H1 (cell line): ENCODE measurements around the gene IL37. TPM values are rescaled to one million over a fixed set of nuclear protein-coding genes. Genes with fewer than 3 reads are reported as not detected.

Experiments used
- CTCF ChIA-PET: fragments of 300-600 bp; sonication (Branson Sonifier 250); formaldehyde crosslinking; loops from one replicate; lab custom pipeline; 2021; ENCODE audit not compliant: partially characterized antibody; lab: Charles Lee
- POLR2A ChIA-PET: fragments of 300-600 bp; sonication (Branson Sonifier 250); formaldehyde crosslinking; loops from one replicate; lab custom pipeline; 2021; ENCODE audit warnings: inconsistent platforms; ENCODE audit not compliant: partially characterized antibody; lab: Charles Lee
- DNase-seq, 2 experiments: peaks; one replicate each; pipeline versions ENCODE4 v3.0.0 to v3.0.0-alpha.2; 2010 to 2022; ENCODE audit warnings: low spot score in 2 of 2, low read depth in 1 of 2, mixed read lengths in 1 of 2
- FAIRE-seq: peaks from 2 replicates; lab custom pipeline; 2011; peaks lifted over from hg19 to GRCh38; lab: Jason Lieb, UNC
- H2AFZ ChIP-seq: 2 replicates; pipeline ENCODE4 v1.8.1; 2012; ENCODE audit warnings: low read length, inconsistent platforms
- H2AK5ac ChIP-seq: 2 replicates; pipeline ENCODE4 v1.6.1; 2013; ENCODE audit warnings: low read depth, low read length
- H2BK120ac ChIP-seq: replicated peaks from 2 replicates; pipeline ENCODE3; 2013; ENCODE audit warnings: low read depth, low read length, inconsistent platforms
- H2BK12ac ChIP-seq: 2 replicates; pipeline ENCODE4 v1.6.1; 2013; ENCODE audit warnings: low read depth, low read length
- H2BK15ac ChIP-seq: 2 replicates; pipeline ENCODE4 v1.6.1; 2013; ENCODE audit warnings: low read length
- H2BK20ac ChIP-seq: 2 replicates; pipeline ENCODE4 v1.6.1; 2013; ENCODE audit warnings: low read length
- H2BK5ac ChIP-seq: 2 replicates; pipeline ENCODE4 v1.6.1; 2013; ENCODE audit warnings: low read depth, low read length
- H3K14ac ChIP-seq: 2 replicates; pipeline ENCODE4 v1.6.1; 2013; ENCODE audit warnings: inconsistent platforms; ENCODE audit not compliant: insufficient read length
- H3K18ac ChIP-seq: 2 replicates; pipeline ENCODE4 v1.6.1; 2013; ENCODE audit warnings: low read length; ENCODE audit errors: extremely low read depth
- H3K23ac ChIP-seq: 2 replicates; pipeline ENCODE4 v1.6.1; 2013; ENCODE audit warnings: inconsistent platforms; ENCODE audit not compliant: insufficient read length
- H3K23me2 ChIP-seq: 2 replicates; pipeline ENCODE4 v1.6.1; 2013; ENCODE audit warnings: low read depth, low read length
- H3K27ac ChIP-seq: 2 replicates; pipeline ENCODE4 v1.6.1; 2011; ENCODE audit warnings: low read depth, low read length, inconsistent platforms
- H3K27me3 ChIP-seq, 4 experiments: replicated peaks in 1 of 4; 1 replicate in 1 of 4; 2 replicates in 3 of 4; pipeline versions ENCODE4 v1.6.1 to v1.8.1; 2011 to 2013; ENCODE audit warnings: low read length in 3 of 4, mild to moderate bottlenecking in 3 of 4, inconsistent platforms in 2 of 4, mixed read lengths in 2 of 4, moderate library complexity in 1 of 4; ENCODE audit not compliant: control insufficient read depth in 3 of 4, insufficient read depth in 3 of 4; ENCODE audit errors: extremely low read depth in 1 of 4
- H3K36me3 ChIP-seq, 4 experiments: 2 replicates each; pipeline versions ENCODE4 v1.6.1 to v1.8.1; 2011 to 2013; ENCODE audit warnings: mild to moderate bottlenecking in 4 of 4, low read length in 3 of 4, moderate library complexity in 2 of 4, control low read depth in 1 of 4, inconsistent platforms in 1 of 4; ENCODE audit not compliant: insufficient read depth in 4 of 4, control insufficient read depth in 2 of 4
- H3K4ac ChIP-seq: replicated peaks from 2 replicates; pipeline ENCODE3; 2013; ENCODE audit warnings: low read length, low read depth, mixed read lengths, inconsistent platforms; ENCODE audit not compliant: insufficient read length
- H3K4me1 ChIP-seq, 4 experiments: replicated peaks in 1 of 4; 1 replicate in 1 of 4; 2 replicates in 3 of 4; pipeline versions ENCODE4 v1.6.1 to v1.8.1; 2011 to 2013; ENCODE audit warnings: low read length in 3 of 4, inconsistent platforms in 2 of 4, mixed read lengths in 1 of 4; ENCODE audit not compliant: insufficient read depth in 4 of 4, control insufficient read depth in 3 of 4
- H3K4me2 ChIP-seq, 2 experiments: 2 replicates each; pipeline versions ENCODE4 v1.6.1 to v1.8.1; 2011 to 2013; ENCODE audit warnings: low read depth in 2 of 2, low read length in 2 of 2, control low read depth in 1 of 2, inconsistent platforms in 1 of 2, mild to moderate bottlenecking in 1 of 2; ENCODE audit not compliant: insufficient read depth in 1 of 2
- H3K4me3 ChIP-seq, 4 experiments: fragments of 200-600, 300-600 bp in 1 of 4; sonication (generic), shearing (Covaris generic), sonication (Bioruptor Twin) in 1 of 4; 2 replicates each; pipeline versions ENCODE4 v1.5.1 to v1.8.1; 2011 to 2016; ENCODE audit warnings: low read length in 4 of 4, low read depth in 3 of 4, control low read depth in 2 of 4, inconsistent platforms in 2 of 4, mild to moderate bottlenecking in 2 of 4, mixed read lengths in 1 of 4, moderate library complexity in 1 of 4; ENCODE audit not compliant: insufficient read depth in 2 of 4; ENCODE audit errors: extremely low read depth in 1 of 4
- H3K56ac ChIP-seq: replicated peaks from 2 replicates; pipeline ENCODE3; 2013; ENCODE audit warnings: low read depth, mild to moderate bottlenecking, mixed read lengths, low read length, inconsistent platforms; ENCODE audit not compliant: insufficient read length
- H3K79me1 ChIP-seq: 2 replicates; pipeline ENCODE4 v1.6.1; 2013; ENCODE audit warnings: low read depth, low read length, control low read depth
- H3K79me2 ChIP-seq, 2 experiments: 2 replicates each; pipeline versions ENCODE4 v1.6.1 to v1.8.1; 2012 to 2013; ENCODE audit warnings: low read length in 2 of 2, mild to moderate bottlenecking in 2 of 2, inconsistent platforms in 1 of 2; ENCODE audit not compliant: insufficient read depth in 2 of 2, control insufficient read depth in 1 of 2
- H3K9ac ChIP-seq, 4 experiments: replicated peaks in 1 of 4; 1 replicate in 1 of 4; 2 replicates in 3 of 4; pipeline versions ENCODE4 v1.6.1 to v1.8.1; 2011 to 2013; ENCODE audit warnings: low read depth in 3 of 4, low read length in 3 of 4, control low read depth in 2 of 4, mild to moderate bottlenecking in 2 of 4, moderate library complexity in 2 of 4, inconsistent platforms in 1 of 4; ENCODE audit errors: extremely low read depth in 1 of 4
- H3K9me3 ChIP-seq, 2 experiments: 2 replicates each; pipeline versions ENCODE4 v1.6.1 to v1.8.1; 2012 to 2013; ENCODE audit warnings: mild to moderate bottlenecking in 2 of 2, moderate library complexity in 2 of 2, control low read depth in 1 of 2, inconsistent platforms in 1 of 2, low read depth in 1 of 2, low read length in 1 of 2, mixed read lengths in 1 of 2; ENCODE audit not compliant: insufficient read depth in 2 of 2
- H4K20me1 ChIP-seq, 2 experiments: replicated peaks in 1 of 2; 2 replicates each; pipeline versions ENCODE3 to v1.8.1; 2011 to 2013; ENCODE audit warnings: inconsistent platforms in 2 of 2, low read length in 2 of 2, mild to moderate bottlenecking in 1 of 2; ENCODE audit not compliant: insufficient read depth in 2 of 2, control insufficient read depth in 1 of 2
- H4K5ac ChIP-seq: 2 replicates; pipeline ENCODE4 v1.6.1; 2013; ENCODE audit warnings: low read length, low read depth, mixed read lengths, inconsistent platforms; ENCODE audit not compliant: insufficient read length
- H4K8ac ChIP-seq: 2 replicates; pipeline ENCODE4 v1.8.0; 2013; ENCODE audit warnings: mild to moderate bottlenecking, moderate library complexity, low read length, inconsistent platforms; ENCODE audit not compliant: insufficient read depth; ENCODE audit errors: extremely low read depth
- H4K91ac ChIP-seq: replicated peaks from 2 replicates; pipeline ENCODE3; 2013; ENCODE audit warnings: low read length, mixed read lengths, inconsistent platforms; ENCODE audit not compliant: insufficient read length
- ATF3 ChIP-seq: IDR thresholded peaks from 2 replicates; pipeline ENCODE4 v1.6.1; 2011; ENCODE audit warnings: low read depth, mild to moderate bottlenecking, low read length; ENCODE audit not compliant: insufficient read depth
- CBX5 ChIP-seq: fragments of 300-800, 300-1000 bp; sonication (generic); IDR thresholded peaks from 2 replicates; pipeline ENCODE4 v1.7.1; 2016; ENCODE audit warnings: antibody characterized with exemption, low read length, low read depth
- CEBPB ChIP-seq: IDR thresholded peaks from 2 replicates; pipeline ENCODE4 v1.6.1; 2012; ENCODE audit warnings: low read depth, low read length
- CHD2 ChIP-seq: IDR thresholded peaks from 2 replicates; pipeline ENCODE4 v1.6.1; 2012; ENCODE audit warnings: low read length, improper control_type of control experiment
- FOSL1 ChIP-seq: IDR thresholded peaks from 2 replicates; pipeline ENCODE4 v1.6.1; 2011; ENCODE audit warnings: mild to moderate bottlenecking, low read depth, low read length, moderate library complexity; ENCODE audit not compliant: insufficient read depth
- MAFK ChIP-seq: IDR thresholded peaks from 2 replicates; pipeline ENCODE4 v1.6.1; 2012; ENCODE audit warnings: low read depth, mild to moderate bottlenecking, improper control_type of control experiment, low read length
- PHF8 ChIP-seq: fragments of 200-600 bp; sonication (generic); conservative IDR thresholded peaks from 2 replicates; pipeline ENCODE4 v1.7.1; 2012; ENCODE audit warnings: low read depth, mild to moderate bottlenecking, inconsistent platforms, low read length, moderate library complexity
- POLR2A ChIP-seq, 2 experiments: IDR thresholded peaks; 1 replicate in 1 of 2; 2 replicates in 1 of 2; pipeline ENCODE4 v1.6.1; 2011; ENCODE audit warnings: low read depth in 2 of 2, low read length in 2 of 2, mild to moderate bottlenecking in 2 of 2; ENCODE audit errors: control extremely low read depth in 1 of 2
- SP1 ChIP-seq: IDR thresholded peaks from 2 replicates; pipeline ENCODE4 v1.6.1; 2011; ENCODE audit warnings: low read depth, low read length
- SUZ12 ChIP-seq: fragments of 200-600 bp; sonication (generic); IDR thresholded peaks from 2 replicates; pipeline ENCODE4 v1.6.1; 2012; ENCODE audit warnings: mild to moderate bottlenecking, inconsistent platforms, low read length, moderate library complexity, mixed read lengths
- WGBS, 2 experiments: shearing (Covaris generic) in 1 of 2; methylation state at CpG; one replicate each; pipeline versions ENCODE4 v1.1.6 to v1.1.7; 2013 to 2015; ENCODE audit warnings: low lambda C conversion rate in 2 of 2, mixed read lengths in 2 of 2, inconsistent platforms in 1 of 2, low coverage in 1 of 2, missing lambda C conversion rate in 1 of 2; ENCODE audit not compliant: insufficient replicate concordance in 2 of 2, insufficient coverage in 1 of 2, insufficient read length in 1 of 2; ENCODE audit errors: extremely low coverage in 1 of 2, missing lambda C conversion rate in 1 of 2; 5-methylcytosine and 5-hydroxymethylcytosine counted together
- polyA plus RNA-seq, 7 experiments: library from polyadenylated mRNA; depleted of rRNA in 3 of 7; stranded (reverse) in 5 of 7; unstranded in 2 of 7; fragments of >200 nt in 5 of 7; fragments of 200-250 nt in 2 of 7; gene quantifications; 1 replicate in 5 of 7; 2 replicates in 1 of 7; 4 replicates in 1 of 7; pipeline versions ENCODE4 v1.2.1 to v1.2.3, GENCODE V29; 2011 to 2013; ENCODE audit warnings: missing spikeins in 2 of 7, mixed read lengths in 2 of 7
- total RNA-seq: library from RNA; stranded (reverse); fragmentation: NEBNext Ultra II Directional; extraction: Animal tissue kit (Norgen Biotek cat#: 25700); gene quantifications from 2 replicates; pipeline ENCODE4 v1.2.1, GENCODE V29; 2021
- TF ChIP-seq, protein P1 (sequence below): IDR thresholded peaks from 2 replicates; pipeline ENCODE4 v1.6.1; 2012; ENCODE audit warnings: low read length, inconsistent platforms
- TF ChIP-seq, protein P2 (sequence below): IDR thresholded peaks from 2 replicates; pipeline ENCODE4 v1.6.1; 2012; ENCODE audit warnings: inconsistent platforms

Gene IL37
- total and polyA plus RNA-seq, 2 of the 8 experiments (the other 6 are each of a cell fraction or from before 2014, with no cell fraction given) = 0.18 TPM; not detected in 1

DNA sequence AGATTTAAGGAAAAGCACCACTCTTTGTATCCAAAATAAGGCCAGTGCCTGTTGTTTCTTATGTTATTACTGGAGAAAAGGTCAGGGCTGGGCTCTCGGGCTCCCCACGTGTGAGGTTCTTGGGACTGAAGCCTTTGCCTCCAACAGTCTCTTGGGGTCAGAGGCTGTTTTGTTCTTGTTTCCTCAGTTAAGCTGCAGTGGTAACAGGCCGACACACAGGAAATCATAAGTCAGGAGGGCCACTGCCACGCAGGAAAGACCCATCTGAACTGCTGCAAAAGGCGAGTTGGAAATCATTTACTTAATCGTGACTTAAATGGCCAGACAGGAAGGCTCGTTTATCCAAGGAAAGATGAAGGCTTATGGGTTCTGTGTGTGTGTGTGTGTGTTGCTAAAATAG lies 30.3 kb upstream of the IL37 start:
- Histone ChIP-seq H2BK5ac (no peak overlapping the region), H4K20me1 (no peaks in the 10 kb centered on the region), H2BK120ac (no peak overlapping the region), H3K9ac (no peak overlapping the region), H3K27me3 (0 out of 7 replicates have a peak, but pooled peaks cover 0 to 2% (median 0%) of the 10 kb centered on the region in 4 experiments), H3K79me1 (no peaks in the 10 kb centered on the region; the same call in 1 of the 2 replicates), H3K23me2 (no peaks in the 10 kb centered on the region), H2BK12ac (no peak overlapping the region; the same call in 1 of the 2 replicates), H3K4ac (no peak overlapping the region), H3K79me2 (no peaks in the 10 kb centered on the region), H3K14ac (no peak overlapping the region), H4K5ac (no peak overlapping the region), H3K18ac (no peak overlapping the region), H3K4me1 (0 out of 7 replicates have a peak, but pooled peaks cover 0 to 2% (median 0%) of the 10 kb centered on the region in 4 experiments), H3K9me3 (no peaks in the 10 kb centered on the region), H3K4me3 (no peak overlapping the region), H2AFZ (0 out of 2 replicates have a peak overlapping the region, but pooled peaks have one; percentile 5), H4K8ac (no peak overlapping the region), H3K27ac (no peak overlapping the region), H2AK5ac (no peak overlapping the region), H4K91ac (no peak overlapping the region), H3K36me3 (no peaks in the 10 kb centered on the region), H3K23ac (no peak overlapping the region), H3K4me2 (no peak overlapping the region), H2BK20ac (no peak overlapping the region), H3K56ac (no peak overlapping the region), H2BK15ac (no peak overlapping the region)
- FAIRE-seq (no peak), DNase-seq (no peak)
- ChIA-PET CTCF (interaction anchor here (1.2 to 9.7 kb wide), 3 partner anchors 66 to 129 kb away, joined by 3 to 178 read pairs (median 3); no protein-coding TSS in a partner anchor), POLR2A (interaction anchor here (0.6 kb wide), 1 partner anchor 42 kb away, joined by 3 read pairs; no protein-coding TSS in a partner anchor)
- 94% methylated on average over 7 of the region's 7 CpGs; no CpG with 5 or more reads in 1 of the 2 experiments for WGBS, 2 experiments
- TF ChIP-seq FOSL1 (no peak), ATF3 (no peak), SUZ12 (no peak), CHD2 (no peak), PHF8 (no peak), CEBPB (no peak), MAFK (no peak), CBX5 (no peak), POLR2A (IDR thresholded peaks at IDR 0.05; ENCODE audit: control extremely low read depth in 1 of 2, low read depth in 2 of 2, low read length in 2 of 2) (no peak), SP1 (no peak)
- TF ChIP-seq, protein P1, sequence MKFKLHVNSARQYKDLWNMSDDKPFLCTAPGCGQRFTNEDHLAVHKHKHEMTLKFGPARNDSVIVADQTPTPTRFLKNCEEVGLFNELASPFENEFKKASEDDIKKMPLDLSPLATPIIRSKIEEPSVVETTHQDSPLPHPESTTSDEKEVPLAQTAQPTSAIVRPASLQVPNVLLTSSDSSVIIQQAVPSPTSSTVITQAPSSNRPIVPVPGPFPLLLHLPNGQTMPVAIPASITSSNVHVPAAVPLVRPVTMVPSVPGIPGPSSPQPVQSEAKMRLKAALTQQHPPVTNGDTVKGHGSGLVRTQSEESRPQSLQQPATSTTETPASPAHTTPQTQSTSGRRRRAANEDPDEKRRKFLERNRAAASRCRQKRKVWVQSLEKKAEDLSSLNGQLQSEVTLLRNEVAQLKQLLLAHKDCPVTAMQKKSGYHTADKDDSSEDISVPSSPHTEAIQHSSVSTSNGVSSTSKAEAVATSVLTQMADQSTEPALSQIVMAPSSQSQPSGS = no peak
- TF ChIP-seq, protein P2, sequence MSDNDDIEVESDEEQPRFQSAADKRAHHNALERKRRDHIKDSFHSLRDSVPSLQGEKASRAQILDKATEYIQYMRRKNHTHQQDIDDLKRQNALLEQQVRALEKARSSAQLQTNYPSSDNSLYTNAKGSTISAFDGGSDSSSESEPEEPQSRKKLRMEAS = no peak
